ENCODE measurements around the gene KANSL1. TPM values are rescaled to one million over a fixed set of nuclear protein-coding genes. Genes with fewer than 3 reads are reported as not detected.
A peak's percentile ranks its signal among the peaks of the same experiment; 100 is the strongest.

KANSL1 gene
- total RNA-seq, 1 donor from 2014 or later: 94.5 TPM

DNA sequence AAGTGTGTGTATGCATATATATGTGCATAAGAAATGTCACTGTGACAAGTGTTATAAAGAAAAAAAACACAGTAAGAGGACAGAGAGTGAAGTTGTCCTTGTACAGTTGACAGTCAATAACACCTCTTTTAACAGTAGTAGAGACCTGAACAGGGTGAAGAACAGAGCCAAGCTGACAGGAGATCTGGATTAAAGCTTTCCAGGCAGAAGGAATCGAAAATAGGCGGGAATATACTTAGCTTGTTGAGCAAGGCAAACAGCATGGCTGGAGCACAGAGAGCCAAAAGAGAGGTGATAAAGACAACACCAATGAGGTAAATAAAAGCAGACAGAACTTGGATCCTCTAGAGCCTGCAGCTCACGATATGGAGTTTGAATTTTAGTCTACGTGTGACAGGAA is 64.8 kb downstream of the KANSL1 start:
- H3K27me3 ChIP-seq (ENCODE audit: control insufficient read depth in 3 of 3, insufficient read depth in 3 of 3, low read length in 3 of 3): no peaks in the 10 kb centered on the region
- H3K27ac ChIP-seq (ENCODE audit: low read depth, low read length): no peak overlapping the region
- H3K4me3 ChIP-seq (ENCODE audit: low read length in 3 of 3): no peak overlapping the region
- no peak overlapping the region for H3K9ac ChIP-seq (ENCODE audit: low read depth in 1 of 3, low read length in 3 of 3)
- H3K4me1 ChIP-seq (ENCODE audit: control insufficient read depth in 3 of 3, insufficient read depth in 3 of 3, low read length in 3 of 3): peaks cover 39 to 64% (median 53%) of the 10 kb centered on the region in 3 donors
- H3K9me3 ChIP-seq (ENCODE audit: control insufficient read depth in 3 of 3, low read length in 3 of 3): no peaks in the 10 kb centered on the region
- no peaks in the 10 kb centered on the region for H3K36me3 ChIP-seq (ENCODE audit: control insufficient read depth in 3 of 3, insufficient read depth in 3 of 3, low read length in 3 of 3)

DNA sequence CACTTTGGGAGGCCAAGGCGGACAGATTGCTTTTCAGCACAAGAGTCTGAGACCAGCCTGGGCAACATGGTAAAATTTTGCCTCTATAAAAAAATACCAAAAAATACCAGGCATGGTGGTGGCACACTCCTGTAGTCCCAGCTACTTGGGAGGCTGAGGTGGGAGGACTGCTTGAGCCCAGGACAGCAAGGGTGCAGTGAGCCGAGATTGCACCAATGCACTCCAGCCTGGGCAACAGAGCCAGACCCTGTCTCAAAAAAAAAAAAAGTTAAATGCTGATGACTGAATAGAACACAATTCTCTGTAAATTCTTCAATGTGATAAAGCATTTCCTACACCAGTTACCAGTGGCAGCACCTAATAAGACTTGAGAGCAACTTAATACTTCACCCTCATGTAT is 65.7 kb downstream of the KANSL1 start:
- H3K9ac ChIP-seq (ENCODE audit: low read depth in 1 of 3, low read length in 3 of 3): no peak overlapping the region
- no peaks in the 10 kb centered on the region for H3K9me3 ChIP-seq (ENCODE audit: control insufficient read depth in 3 of 3, low read length in 3 of 3)
- peaks cover 35 to 68% (median 50%) of the 10 kb centered on the region in 3 donors for H3K4me1 ChIP-seq (ENCODE audit: control insufficient read depth in 3 of 3, insufficient read depth in 3 of 3, low read length in 3 of 3)
- no peak overlapping the region for H3K27ac ChIP-seq (ENCODE audit: low read depth, low read length)
- H3K27me3 ChIP-seq (ENCODE audit: control insufficient read depth in 3 of 3, insufficient read depth in 3 of 3, low read length in 3 of 3): no peaks in the 10 kb centered on the region
- no peaks in the 10 kb centered on the region for H3K36me3 ChIP-seq (ENCODE audit: control insufficient read depth in 3 of 3, insufficient read depth in 3 of 3, low read length in 3 of 3)
- no peak overlapping the region for H3K4me3 ChIP-seq (ENCODE audit: low read length in 3 of 3)

DNA sequence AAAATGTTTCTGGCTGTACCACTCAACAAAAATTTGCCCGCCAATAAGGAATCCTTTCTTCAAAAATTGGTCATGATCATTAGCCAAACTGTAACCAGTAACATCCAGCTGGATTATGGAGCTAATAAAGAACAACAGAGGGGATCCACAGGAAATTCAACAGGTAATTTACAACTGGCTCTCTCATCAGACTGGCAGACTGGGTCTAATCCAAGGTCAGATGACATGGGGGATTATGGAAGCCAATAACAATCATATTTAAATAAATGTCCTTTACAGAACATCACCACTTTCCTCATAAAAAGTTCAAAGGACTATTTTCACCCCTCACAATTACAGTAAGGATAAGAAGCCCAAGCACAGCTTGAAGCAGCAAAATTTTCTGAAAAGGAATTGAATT is 66.4 kb downstream of the KANSL1 start:
- Histone ChIP-seq H3K36me3 (ENCODE audit: control insufficient read depth in 3 of 3, insufficient read depth in 3 of 3, low read length in 3 of 3) (no peaks in the 10 kb centered on the region), H3K4me3 (ENCODE audit: low read length in 3 of 3) (no peak overlapping the region), H3K4me1 (ENCODE audit: control insufficient read depth in 3 of 3, insufficient read depth in 3 of 3, low read length in 3 of 3) (peaks cover 38 to 71% (median 51%) of the 10 kb centered on the region in 3 donors), H3K27me3 (ENCODE audit: control insufficient read depth in 3 of 3, insufficient read depth in 3 of 3, low read length in 3 of 3) (no peaks in the 10 kb centered on the region), H3K27ac (ENCODE audit: low read depth, low read length) (no peak overlapping the region), H3K9me3 (ENCODE audit: control insufficient read depth in 3 of 3, low read length in 3 of 3) (no peaks in the 10 kb centered on the region), H3K9ac (ENCODE audit: low read depth in 1 of 3, low read length in 3 of 3) (no peak overlapping the region)

DNA sequence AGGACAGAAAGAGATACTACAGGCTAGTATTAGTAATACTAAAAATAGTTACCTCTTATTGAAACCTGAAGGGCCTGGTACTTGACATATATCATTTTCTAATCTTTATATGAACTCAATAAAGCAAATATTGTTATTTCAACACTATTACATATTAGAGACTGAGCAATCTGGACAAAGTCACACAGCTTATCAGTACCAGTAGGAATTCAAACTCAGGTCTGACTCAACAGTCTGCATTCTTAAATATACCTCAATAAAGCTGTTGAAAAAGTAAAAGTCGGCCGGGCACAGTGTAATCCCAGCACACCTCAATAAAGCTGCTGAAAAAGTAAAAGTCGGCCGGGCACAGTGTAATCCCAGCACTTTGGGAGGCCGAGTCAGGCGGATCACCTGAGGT is 67.4 kb downstream of the KANSL1 start:
- H3K36me3 ChIP-seq (ENCODE audit: control insufficient read depth in 3 of 3, insufficient read depth in 3 of 3, low read length in 3 of 3): no peaks in the 10 kb centered on the region
- H3K27ac ChIP-seq (ENCODE audit: low read depth, low read length): no peak overlapping the region
- no peak overlapping the region for H3K4me3 ChIP-seq (ENCODE audit: low read length in 3 of 3)
- H3K27me3 ChIP-seq (ENCODE audit: control insufficient read depth in 3 of 3, insufficient read depth in 3 of 3, low read length in 3 of 3): no peaks in the 10 kb centered on the region
- no peaks in the 10 kb centered on the region for H3K9me3 ChIP-seq (ENCODE audit: control insufficient read depth in 3 of 3, low read length in 3 of 3)
- H3K4me1 ChIP-seq (ENCODE audit: control insufficient read depth in 3 of 3, insufficient read depth in 3 of 3, low read length in 3 of 3): peaks cover 39 to 71% (median 51%) of the 10 kb centered on the region in 3 donors
- H3K9ac ChIP-seq (ENCODE audit: low read depth in 1 of 3, low read length in 3 of 3): no peak overlapping the region

DNA sequence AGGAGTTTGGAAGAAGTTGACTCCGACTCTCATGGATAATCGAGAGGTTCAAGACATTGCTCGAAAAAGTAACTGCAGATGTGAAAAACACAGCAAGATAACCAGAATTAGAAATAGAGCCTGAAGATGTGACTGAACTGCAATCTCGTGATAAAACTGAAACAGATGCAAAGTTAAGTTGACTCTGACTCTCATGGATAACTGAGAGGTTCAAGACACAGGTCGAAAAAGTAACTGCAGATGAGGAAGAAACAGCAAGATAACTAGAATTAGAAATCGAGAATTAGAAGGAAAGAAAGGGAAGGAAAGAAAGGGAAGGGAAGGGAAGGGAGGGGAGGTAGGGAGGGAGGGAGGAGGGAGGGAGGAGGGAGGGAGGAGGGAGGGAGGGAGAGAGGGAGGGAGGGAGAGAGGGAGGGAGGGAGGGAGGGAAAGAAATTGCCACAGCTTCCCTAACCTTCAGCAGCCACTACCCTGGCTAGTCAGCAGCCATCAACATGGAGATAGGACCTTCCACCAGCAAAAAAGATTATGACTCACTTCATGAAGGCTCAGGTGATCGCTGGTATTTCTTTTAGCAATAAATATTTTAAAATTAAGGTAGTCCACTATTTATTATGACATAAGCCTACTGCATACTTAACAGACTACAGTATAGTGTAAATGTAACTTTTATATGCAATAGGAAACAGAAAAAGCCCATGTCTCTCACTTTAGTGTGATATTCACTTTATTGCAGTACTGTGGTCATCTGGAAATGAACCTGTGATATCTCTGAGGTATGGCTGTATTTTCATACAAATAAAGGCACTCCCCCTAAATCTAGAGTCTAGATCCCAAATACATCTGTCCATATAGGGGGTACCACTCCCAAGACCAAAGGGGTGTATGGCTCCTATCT is 68.3 kb downstream of the KANSL1 start:
- Histone ChIP-seq H3K9me3 (ENCODE audit: control insufficient read depth in 3 of 3, low read length in 3 of 3) (no peaks in the 10 kb centered on the region), H3K9ac (ENCODE audit: low read depth in 1 of 3, low read length in 3 of 3) (no peak overlapping the region), H3K4me1 (ENCODE audit: control insufficient read depth in 3 of 3, insufficient read depth in 3 of 3, low read length in 3 of 3) (peaks cover 34 to 64% (median 49%) of the 10 kb centered on the region in 3 donors), H3K36me3 (ENCODE audit: control insufficient read depth in 3 of 3, insufficient read depth in 3 of 3, low read length in 3 of 3) (no peaks in the 10 kb centered on the region), H3K27me3 (ENCODE audit: control insufficient read depth in 3 of 3, insufficient read depth in 3 of 3, low read length in 3 of 3) (no peaks in the 10 kb centered on the region), H3K4me3 (ENCODE audit: low read length in 3 of 3) (no peak overlapping the region), H3K27ac (ENCODE audit: low read depth, low read length) (no peak overlapping the region)

DNA sequence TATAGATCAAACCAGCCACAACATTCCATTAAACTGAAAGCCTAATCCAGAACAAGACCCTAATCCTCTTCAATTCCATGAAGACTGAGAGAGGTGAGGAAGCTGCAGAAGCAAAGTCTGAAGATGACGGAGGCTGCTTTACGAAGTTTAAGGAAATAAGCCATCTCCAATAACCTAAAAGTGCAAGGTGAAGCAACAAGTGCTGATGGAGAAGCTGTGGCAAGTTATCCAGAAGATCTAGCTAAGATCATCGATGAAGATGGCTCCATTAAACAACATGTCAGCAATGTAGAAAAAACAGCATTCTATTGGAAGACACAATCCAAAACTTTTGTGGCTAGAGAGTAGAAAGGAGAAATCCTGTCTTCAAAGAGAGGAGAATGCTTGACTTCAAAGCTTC is 69.6 kb downstream of the KANSL1 start:
- Histone ChIP-seq H3K27ac (ENCODE audit: low read depth, low read length) (no peak overlapping the region), H3K4me3 (ENCODE audit: low read length in 3 of 3) (no peak overlapping the region), H3K9ac (ENCODE audit: low read depth in 1 of 3, low read length in 3 of 3) (no peak overlapping the region), H3K36me3 (ENCODE audit: control insufficient read depth in 3 of 3, insufficient read depth in 3 of 3, low read length in 3 of 3) (no peaks in the 10 kb centered on the region), H3K27me3 (ENCODE audit: control insufficient read depth in 3 of 3, insufficient read depth in 3 of 3, low read length in 3 of 3) (no peaks in the 10 kb centered on the region), H3K4me1 (ENCODE audit: control insufficient read depth in 3 of 3, insufficient read depth in 3 of 3, low read length in 3 of 3) (peaks cover 31 to 51% (median 40%) of the 10 kb centered on the region in 3 donors), H3K9me3 (ENCODE audit: control insufficient read depth in 3 of 3, low read length in 3 of 3) (no peaks in the 10 kb centered on the region)

DNA sequence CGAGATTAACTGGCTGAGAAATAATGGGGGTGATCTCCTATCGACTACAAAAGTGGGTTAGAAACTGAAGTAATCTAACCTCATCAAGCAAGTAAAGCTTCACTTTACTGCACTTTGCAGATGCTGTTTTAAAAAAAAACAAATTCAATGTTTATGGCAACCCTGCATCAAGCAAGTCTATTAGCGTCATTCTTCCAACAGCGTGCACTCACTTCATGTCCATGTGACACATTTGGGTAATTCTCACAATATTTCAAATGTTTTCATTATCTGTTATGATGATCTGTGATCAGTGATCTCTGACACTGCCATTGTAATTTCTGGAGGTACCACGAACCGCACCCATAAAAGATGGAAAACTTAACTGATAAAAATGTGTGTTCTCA is 70.8 kb downstream of the KANSL1 start:
- Histone ChIP-seq H3K4me1 (ENCODE audit: control insufficient read depth in 3 of 3, insufficient read depth in 3 of 3, low read length in 3 of 3) (peaks cover 28 to 55% (median 40%) of the 10 kb centered on the region in 3 donors), H3K9me3 (ENCODE audit: control insufficient read depth in 3 of 3, low read length in 3 of 3) (no peaks in the 10 kb centered on the region), H3K36me3 (ENCODE audit: control insufficient read depth in 3 of 3, insufficient read depth in 3 of 3, low read length in 3 of 3) (no peaks in the 10 kb centered on the region), H3K27ac (ENCODE audit: low read depth, low read length) (no peak overlapping the region), H3K9ac (ENCODE audit: low read depth in 1 of 3, low read length in 3 of 3) (no peak overlapping the region), H3K4me3 (ENCODE audit: low read length in 3 of 3) (no peak overlapping the region), H3K27me3 (ENCODE audit: control insufficient read depth in 3 of 3, insufficient read depth in 3 of 3, low read length in 3 of 3) (no peaks in the 10 kb centered on the region)

DNA sequence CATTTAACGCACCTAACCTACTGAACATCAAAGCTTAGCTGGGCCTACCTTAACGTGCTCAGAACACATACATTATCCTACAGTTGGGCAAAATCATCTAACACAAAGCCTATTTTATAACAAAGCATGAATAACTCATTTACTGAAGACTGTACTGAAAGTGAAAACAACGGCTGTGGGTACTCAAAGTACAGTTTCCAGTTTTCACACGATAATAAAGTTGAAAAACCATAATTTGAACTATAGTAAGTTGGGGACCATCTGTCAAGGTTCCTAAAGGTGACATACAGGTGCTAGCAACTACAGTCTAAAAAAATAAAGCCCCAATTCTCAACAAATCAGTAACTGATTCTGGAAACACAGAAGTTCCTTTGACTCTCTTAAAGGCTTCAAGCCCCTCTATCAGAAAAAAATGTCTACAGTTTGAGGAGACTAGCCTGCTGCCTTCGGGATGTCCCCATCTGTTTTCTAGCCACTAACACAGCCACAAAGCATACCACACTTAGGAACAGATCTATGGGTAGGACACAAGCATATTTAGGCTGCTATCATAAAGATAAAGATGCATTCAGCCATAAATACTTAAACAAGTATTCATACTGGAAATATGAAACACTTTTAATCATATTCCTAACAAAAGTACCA is 71.3 kb downstream of the KANSL1 start:
- no peaks in the 10 kb centered on the region for H3K27me3 ChIP-seq (ENCODE audit: control insufficient read depth in 3 of 3, insufficient read depth in 3 of 3, low read length in 3 of 3)

DNA sequence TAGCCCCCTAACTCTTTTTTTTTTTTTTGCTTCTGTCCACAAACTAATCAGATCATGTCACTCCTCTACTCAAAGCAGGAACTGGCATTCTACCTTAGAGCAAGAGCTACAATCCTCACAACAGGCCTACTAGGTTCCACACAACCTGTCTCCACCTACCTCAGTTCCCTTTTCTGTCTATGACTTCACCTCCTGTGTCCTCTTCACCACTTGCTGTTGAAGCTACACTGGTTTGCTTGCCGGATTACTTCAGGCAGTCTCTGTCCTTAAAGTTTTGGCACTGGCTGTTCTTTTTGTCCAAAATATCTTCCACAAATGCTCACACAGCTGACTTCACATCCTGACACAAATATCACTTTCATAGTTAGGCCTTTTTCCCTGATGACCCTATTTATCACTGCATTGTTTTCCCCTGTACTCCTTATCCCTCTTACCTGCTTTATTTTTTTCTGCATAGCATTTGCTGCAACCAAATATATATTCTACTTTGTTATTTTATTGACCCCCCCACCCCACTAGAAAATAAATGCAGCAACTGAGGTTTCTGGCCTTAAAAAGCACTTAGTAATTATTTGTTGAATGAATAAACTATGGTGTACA is 72.0 kb downstream of the KANSL1 start:
- Histone ChIP-seq H3K9me3 (ENCODE audit: control insufficient read depth in 3 of 3, low read length in 3 of 3) (no peaks in the 10 kb centered on the region), H3K9ac (ENCODE audit: low read depth in 1 of 3, low read length in 3 of 3) (no peak overlapping the region), H3K4me3 (ENCODE audit: low read length in 3 of 3) (no peak overlapping the region), H3K27me3 (ENCODE audit: control insufficient read depth in 3 of 3, insufficient read depth in 3 of 3, low read length in 3 of 3) (no peaks in the 10 kb centered on the region), H3K36me3 (ENCODE audit: control insufficient read depth in 3 of 3, insufficient read depth in 3 of 3, low read length in 3 of 3) (no peaks in the 10 kb centered on the region), H3K4me1 (ENCODE audit: control insufficient read depth in 3 of 3, insufficient read depth in 3 of 3, low read length in 3 of 3) (peaks cover 35 to 56% (median 47%) of the 10 kb centered on the region in 3 donors), H3K27ac (ENCODE audit: low read depth, low read length) (no peak overlapping the region)

More for the DNA sequence above, 71.3 kb downstream of the KANSL1 start:
- Histone ChIP-seq H3K36me3 (ENCODE audit: control insufficient read depth in 3 of 3, insufficient read depth in 3 of 3, low read length in 3 of 3) (no peaks in the 10 kb centered on the region), H3K9ac (ENCODE audit: low read depth in 1 of 3, low read length in 3 of 3) (peak overlapping the region in 1 of 3 donors; percentile 24), H3K4me1 (ENCODE audit: control insufficient read depth in 3 of 3, insufficient read depth in 3 of 3, low read length in 3 of 3) (peaks cover 32 to 59% (median 44%) of the 10 kb centered on the region in 3 donors), H3K27ac (ENCODE audit: low read depth, low read length) (no peak overlapping the region), H3K9me3 (ENCODE audit: control insufficient read depth in 3 of 3, low read length in 3 of 3) (no peaks in the 10 kb centered on the region), H3K4me3 (ENCODE audit: low read length in 3 of 3) (peak overlapping the region in 1 of 3 donors; percentile 21)

DNA sequence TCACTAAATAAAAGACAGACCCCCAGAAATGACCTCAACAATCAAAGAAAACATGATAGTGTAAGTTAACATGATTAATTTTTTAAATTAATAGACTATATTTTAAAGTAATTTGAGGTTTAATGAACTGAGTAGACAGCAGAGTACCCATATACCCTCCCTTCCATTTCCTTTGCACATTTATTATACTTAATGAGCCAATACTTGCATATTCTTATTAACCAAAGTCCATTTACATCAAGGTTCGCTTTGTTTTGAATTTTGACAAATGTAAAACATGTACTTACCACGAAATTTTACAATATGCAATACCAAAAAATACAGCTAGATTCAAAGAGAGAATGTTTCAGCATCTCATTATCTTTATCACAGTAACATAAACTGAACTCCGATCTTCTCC is 72.7 kb downstream of the KANSL1 start:
- H3K27me3 ChIP-seq (ENCODE audit: control insufficient read depth in 3 of 3, insufficient read depth in 3 of 3, low read length in 3 of 3): no peaks in the 10 kb centered on the region
- H3K4me3 ChIP-seq (ENCODE audit: low read length in 3 of 3): no peak overlapping the region
- no peaks in the 10 kb centered on the region for H3K9me3 ChIP-seq (ENCODE audit: control insufficient read depth in 3 of 3, low read length in 3 of 3)
- H3K36me3 ChIP-seq (ENCODE audit: control insufficient read depth in 3 of 3, insufficient read depth in 3 of 3, low read length in 3 of 3): no peaks in the 10 kb centered on the region
- peaks cover 42 to 57% (median 52%) of the 10 kb centered on the region in 3 donors for H3K4me1 ChIP-seq (ENCODE audit: control insufficient read depth in 3 of 3, insufficient read depth in 3 of 3, low read length in 3 of 3)
- no peak overlapping the region for H3K27ac ChIP-seq (ENCODE audit: low read depth, low read length)
- H3K9ac ChIP-seq (ENCODE audit: low read depth in 1 of 3, low read length in 3 of 3): no peak overlapping the region

Data from skeletal muscle tissue (tissue), 4 donors.